GM13976 (cell line): Measurements from ENCODE around the gene WWOX.

ENCODE experiments used
- DNase-seq: peaks from one replicate; pipeline ENCODE4 v3.0.0; 2012; ENCODE audit warnings: low spot score
- in situ Hi-C: fragments of 300-500 bp; cut with MboI; formaldehyde crosslinking; loops from one replicate; pipeline ENCODE4 v1.12.0; 2022; ENCODE audit warnings: low sequenced_read_pairs, mixed read lengths, inconsistent platforms; ENCODE audit not compliant: unreplicated experiment
- TF ChIP-seq, protein P1 (sequence below): IDR thresholded peaks from 2 replicates; pipeline ENCODE4 v1.5.1; 2012; ENCODE audit warnings: borderline replicate concordance, mild to moderate bottlenecking; ENCODE audit not compliant: insufficient read depth; ENCODE audit errors: extremely low read depth, missing control alignments, control extremely low read depth

The WWOX gene

DNA sequence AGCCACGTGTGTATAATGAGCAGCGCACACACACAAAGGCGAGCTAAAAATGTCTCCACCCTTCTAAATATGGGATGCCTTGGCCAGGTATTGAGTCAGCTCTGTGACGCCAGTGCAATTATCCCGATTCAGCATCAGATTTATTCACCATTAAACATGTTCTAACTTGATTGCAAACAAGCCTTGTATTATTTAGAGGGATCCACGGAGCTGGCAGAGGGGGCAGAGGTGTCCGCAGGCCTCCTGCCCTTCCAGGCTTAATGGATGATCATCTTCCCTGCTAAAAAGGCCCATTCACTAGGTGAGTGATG, 909.4 kb downstream of the WWOX start:
- in situ Hi-C loops, result no loop called here
- no peak for DNase-seq
- TF ChIP-seq, protein P1, sequence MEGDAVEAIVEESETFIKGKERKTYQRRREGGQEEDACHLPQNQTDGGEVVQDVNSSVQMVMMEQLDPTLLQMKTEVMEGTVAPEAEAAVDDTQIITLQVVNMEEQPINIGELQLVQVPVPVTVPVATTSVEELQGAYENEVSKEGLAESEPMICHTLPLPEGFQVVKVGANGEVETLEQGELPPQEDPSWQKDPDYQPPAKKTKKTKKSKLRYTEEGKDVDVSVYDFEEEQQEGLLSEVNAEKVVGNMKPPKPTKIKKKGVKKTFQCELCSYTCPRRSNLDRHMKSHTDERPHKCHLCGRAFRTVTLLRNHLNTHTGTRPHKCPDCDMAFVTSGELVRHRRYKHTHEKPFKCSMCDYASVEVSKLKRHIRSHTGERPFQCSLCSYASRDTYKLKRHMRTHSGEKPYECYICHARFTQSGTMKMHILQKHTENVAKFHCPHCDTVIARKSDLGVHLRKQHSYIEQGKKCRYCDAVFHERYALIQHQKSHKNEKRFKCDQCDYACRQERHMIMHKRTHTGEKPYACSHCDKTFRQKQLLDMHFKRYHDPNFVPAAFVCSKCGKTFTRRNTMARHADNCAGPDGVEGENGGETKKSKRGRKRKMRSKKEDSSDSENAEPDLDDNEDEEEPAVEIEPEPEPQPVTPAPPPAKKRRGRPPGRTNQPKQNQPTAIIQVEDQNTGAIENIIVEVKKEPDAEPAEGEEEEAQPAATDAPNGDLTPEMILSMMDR, result no peak

GRCh38 chr16:79009896-79010295, 910.4 kb downstream of the WWOX start:
- TF ChIP-seq, protein P1, result no peak
- DNase-seq, result no peak
- in situ Hi-C loops, result no loop called here

GRCh38 chr16:79011282-79011681, 911.8 kb downstream of the WWOX start:
- in situ Hi-C loops, result no loop called here
- DNase-seq, result no peak
- TF ChIP-seq, protein P1, result no peak

DNA sequence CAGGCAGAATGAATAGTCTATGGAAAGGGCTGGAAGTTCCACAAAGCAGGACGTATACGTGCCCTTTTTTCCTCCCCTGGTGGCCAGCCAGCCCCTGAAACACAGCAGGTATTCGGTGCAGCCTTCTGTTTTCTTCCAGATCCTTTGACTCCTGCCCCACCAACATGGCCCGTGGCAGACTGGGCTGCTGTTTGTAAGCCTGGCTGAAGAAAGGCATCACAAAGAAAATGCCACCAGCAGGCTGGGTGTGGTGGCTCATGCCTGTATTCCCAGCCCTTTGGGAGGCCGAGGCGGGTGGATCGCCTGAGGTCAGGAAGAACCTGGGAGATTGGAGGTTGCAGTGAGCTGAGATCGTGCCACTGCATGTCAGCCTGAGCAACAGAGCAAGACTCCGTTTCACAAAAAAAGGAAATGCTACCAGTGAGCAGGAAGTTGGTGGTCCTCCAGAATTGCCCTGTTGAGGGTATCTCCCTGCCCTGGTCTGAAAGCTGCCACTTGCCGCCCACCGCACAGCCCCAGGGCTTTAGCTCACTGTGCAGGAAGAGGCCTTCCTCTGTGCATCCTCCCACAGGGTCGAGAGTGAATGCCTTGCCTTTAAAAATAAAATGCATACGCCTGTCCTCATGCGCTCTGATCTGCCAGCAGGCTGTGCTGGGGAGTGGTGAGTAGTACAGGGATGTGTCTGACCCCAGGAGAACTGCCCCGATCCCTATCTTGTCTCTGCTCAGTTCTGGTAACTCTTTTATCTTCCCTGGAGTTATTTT, 913.4 kb downstream of the WWOX start:
- in situ Hi-C loops, result no loop called here
- DNase-seq, result no peak

DNA sequence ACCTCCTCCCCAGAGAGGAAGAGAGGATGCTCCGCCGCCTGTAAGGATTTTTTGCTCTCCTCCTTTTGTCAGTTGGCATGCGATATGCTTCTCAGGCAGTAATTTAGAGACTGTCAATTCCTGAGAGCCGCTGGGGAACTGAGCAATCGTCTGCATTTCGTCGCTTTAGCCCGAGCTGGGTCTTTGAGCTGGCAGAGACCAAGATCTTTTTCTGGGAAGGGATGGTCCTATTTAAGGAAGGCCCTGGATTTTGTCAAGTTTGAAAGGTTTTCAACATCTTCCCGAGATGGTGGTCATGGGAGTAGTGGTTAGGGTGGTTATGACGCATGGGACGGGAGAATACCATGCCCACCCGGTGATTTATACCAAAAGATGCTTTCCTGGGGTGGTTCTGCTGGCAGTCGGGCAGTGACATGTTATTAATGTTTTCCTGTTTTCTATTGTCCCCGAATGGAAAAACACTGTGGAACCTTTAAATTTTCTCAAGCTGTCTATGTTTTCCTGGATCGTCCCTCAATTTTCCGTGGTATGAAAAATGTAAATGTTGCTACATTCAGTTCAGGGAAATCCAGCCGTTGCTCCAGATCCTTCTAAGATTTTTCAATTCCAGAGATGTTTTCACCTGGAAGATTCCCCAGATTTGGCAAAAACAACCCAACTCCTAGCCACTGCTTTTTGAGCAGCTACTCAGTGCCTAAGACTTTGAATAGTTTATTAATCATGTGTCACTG, 914.6 kb downstream of the WWOX start:
- TF ChIP-seq, protein P1, result no peak

More for the DNA sequence above, 913.4 kb downstream of the WWOX start:
- TF ChIP-seq, protein P1, result no peak

DNA sequence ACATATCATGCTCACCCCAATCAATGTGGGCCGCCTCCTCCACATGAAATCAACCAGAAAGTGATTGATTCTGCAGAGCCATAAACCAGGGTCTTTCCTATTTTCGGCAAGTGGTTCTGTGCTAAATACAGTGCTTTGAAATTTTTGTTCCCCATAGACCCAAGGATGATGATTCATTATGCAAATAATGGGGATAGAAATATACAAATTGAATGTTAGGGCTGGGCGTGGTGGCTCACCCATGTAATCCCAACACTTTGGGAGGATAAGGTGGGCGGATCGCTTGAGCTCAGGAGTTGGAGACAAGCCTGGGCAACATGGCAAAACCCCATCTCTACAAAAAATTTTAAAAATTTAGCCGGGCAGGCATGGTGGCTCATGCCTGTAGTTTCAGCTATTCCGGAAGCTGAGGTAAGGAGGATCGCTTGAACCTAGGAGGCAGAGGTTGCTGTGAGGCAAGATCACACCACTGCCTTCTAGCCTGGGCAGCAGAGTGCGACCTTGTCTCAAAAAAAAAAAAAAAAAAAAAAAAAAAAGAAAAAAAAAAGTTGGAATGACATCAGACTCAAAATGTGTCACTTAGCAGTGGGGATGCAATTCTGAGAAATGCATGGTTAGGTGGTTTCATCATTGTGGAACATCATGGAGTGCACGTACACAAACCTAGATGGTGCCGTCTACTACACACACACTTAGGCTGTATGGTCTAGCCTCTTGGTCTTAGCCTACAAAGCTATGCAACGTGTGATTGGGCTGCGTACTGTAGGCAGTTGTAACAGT, 919.4 kb downstream of the WWOX start:
- DNase-seq, result no peak
- in situ Hi-C loops, result no loop called here
- TF ChIP-seq, protein P1, result no peak

More for the DNA sequence above, 914.6 kb downstream of the WWOX start:
- no peak for DNase-seq
- in situ Hi-C loops, result no loop called here
